Prostate gland (tissue), 2 donors: ENCODE measurements around the gene WNT5B.

ENCODE experiments used
- POLR2A ChIP-seq: fragments of 450-650 bp; IDR thresholded peaks from one replicate; pipeline ENCODE4 v1.6.1; 2016; ENCODE audit warnings: antibody characterized with exemption, mild to moderate bottlenecking
- TF ChIP-seq, protein P1 (sequence below), 4 experiments: fragments of 200-600 bp in 2 of 4; fragments of 450-650 bp in 2 of 4; sonication (generic) in 2 of 4; IDR thresholded peaks; 1 replicate in 3 of 4; 2 replicates in 1 of 4; pipeline ENCODE4 v1.5.1; 2016 to 2019; ENCODE audit warnings: antibody characterized with exemption in 4 of 4, mild to moderate bottlenecking in 2 of 4, moderate library complexity in 2 of 4

DNA sequence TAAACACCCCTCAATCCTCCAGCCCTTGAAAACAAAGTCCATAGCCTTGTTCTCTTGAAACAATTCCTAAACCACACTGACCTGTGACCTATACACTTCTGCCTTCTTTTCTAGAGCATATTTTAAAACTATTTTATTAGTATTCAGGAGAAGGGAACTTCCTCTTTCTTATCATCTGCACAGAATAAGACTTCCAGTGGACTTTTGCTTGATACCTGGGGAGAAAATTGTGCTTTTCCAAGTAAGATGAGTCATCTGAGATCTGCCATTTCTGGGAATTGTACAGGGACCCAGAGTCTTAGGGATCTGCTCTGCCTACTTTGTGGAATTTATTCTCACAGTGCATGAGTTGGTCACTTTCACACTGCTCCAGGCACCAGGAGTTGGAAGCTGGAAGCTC, 10.5 kb upstream of the WNT5B start:
- TF ChIP-seq, protein P1, sequence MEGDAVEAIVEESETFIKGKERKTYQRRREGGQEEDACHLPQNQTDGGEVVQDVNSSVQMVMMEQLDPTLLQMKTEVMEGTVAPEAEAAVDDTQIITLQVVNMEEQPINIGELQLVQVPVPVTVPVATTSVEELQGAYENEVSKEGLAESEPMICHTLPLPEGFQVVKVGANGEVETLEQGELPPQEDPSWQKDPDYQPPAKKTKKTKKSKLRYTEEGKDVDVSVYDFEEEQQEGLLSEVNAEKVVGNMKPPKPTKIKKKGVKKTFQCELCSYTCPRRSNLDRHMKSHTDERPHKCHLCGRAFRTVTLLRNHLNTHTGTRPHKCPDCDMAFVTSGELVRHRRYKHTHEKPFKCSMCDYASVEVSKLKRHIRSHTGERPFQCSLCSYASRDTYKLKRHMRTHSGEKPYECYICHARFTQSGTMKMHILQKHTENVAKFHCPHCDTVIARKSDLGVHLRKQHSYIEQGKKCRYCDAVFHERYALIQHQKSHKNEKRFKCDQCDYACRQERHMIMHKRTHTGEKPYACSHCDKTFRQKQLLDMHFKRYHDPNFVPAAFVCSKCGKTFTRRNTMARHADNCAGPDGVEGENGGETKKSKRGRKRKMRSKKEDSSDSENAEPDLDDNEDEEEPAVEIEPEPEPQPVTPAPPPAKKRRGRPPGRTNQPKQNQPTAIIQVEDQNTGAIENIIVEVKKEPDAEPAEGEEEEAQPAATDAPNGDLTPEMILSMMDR (IDR thresholded peaks at IDR 0.05), result no peak
- no peak for TF ChIP-seq POLR2A
